Glutamatergic neuron (in vitro differentiated cells): Measurements from ENCODE around the gene WDR47. TPM values are rescaled to one million over a fixed set of nuclear protein-coding genes. Genes with fewer than 3 reads are reported as not detected.
A peak's percentile ranks its signal among the peaks of the same experiment; 100 is the strongest.

Experiments used
- DNase-seq: peaks from one replicate; pipeline ENCODE4 v3.0.0; 2022
- H3K27ac Mint-ChIP-seq: one replicate; pipeline ENCODE4 v1.8.0; 2020; ENCODE audit warnings: mild to moderate bottlenecking, mixed read lengths, inconsistent platforms; ENCODE audit not compliant: unreplicated experiment
- H3K27me3 Mint-ChIP-seq: one replicate; pipeline ENCODE4 v1.8.0; 2020; ENCODE audit warnings: mild to moderate bottlenecking, moderate library complexity, mixed read lengths, inconsistent platforms; ENCODE audit not compliant: unreplicated experiment
- H3K36me3 Mint-ChIP-seq: one replicate; pipeline ENCODE4 v1.8.0; 2020; ENCODE audit warnings: mild to moderate bottlenecking, mixed read lengths, inconsistent platforms; ENCODE audit not compliant: unreplicated experiment
- H3K4me1 Mint-ChIP-seq: one replicate; pipeline ENCODE4 v1.8.0; 2020; ENCODE audit warnings: mild to moderate bottlenecking, low read depth, mixed read lengths, inconsistent platforms; ENCODE audit not compliant: unreplicated experiment
- H3K4me3 Mint-ChIP-seq: one replicate; pipeline ENCODE4 v1.8.0; 2020; ENCODE audit warnings: mild to moderate bottlenecking, mixed read lengths, inconsistent platforms; ENCODE audit not compliant: unreplicated experiment
- H3K9me3 Mint-ChIP-seq: one replicate; pipeline ENCODE4 v1.8.0; 2020; ENCODE audit warnings: mild to moderate bottlenecking, moderate library complexity, mixed read lengths, inconsistent platforms; ENCODE audit not compliant: unreplicated experiment
- CTCF ChIP-seq: fragments of 200-600 bp; sonication (generic); IDR thresholded peaks from one replicate; pipeline ENCODE4 v1.5.0; 2021; ENCODE audit not compliant: partially characterized antibody, unreplicated experiment
- total RNA-seq: library from RNA; stranded (reverse); fragmentation: NEBNext Ultra II Directional; extraction: Animal tissue kit (Norgen Biotek cat#: 25700); gene quantifications from one replicate; pipeline ENCODE4 v1.2.1, GENCODE V29; 2021; ENCODE audit not compliant: unreplicated experiment

WDR47 gene
- total RNA-seq, 1 donor from 2014 or later: 128 TPM

- Mint-ChIP-seq H3K36me3 (no peaks in the 10 kb centered on the region), H3K27ac (peak within 1 kb of the TSS; percentile 84), H3K9me3 (peaks cover 2% of the 10 kb centered on the region), H3K4me3 (peak within 1 kb of the TSS; percentile 84), H3K4me1 (peaks cover 2% of the 10 kb centered on the region), H3K27me3 (peaks cover 4% of the 10 kb centered on the region)
- peak; percentile 93 for DNase-seq
- TF ChIP-seq CTCF: no peak
These were observed 78.7 kb downstream of the WDR47 start, which contains the start of gene CLCC1 for GRCh38 chr1:108963052-108963686. CLCC1 (minus strand) TSS chr1:108963484; CDS start chr1:108950437, 13,047 bp downstream.

GRCh38 chr1:108962681-108963051, 79.2 kb downstream of the WDR47 start:
- Mint-ChIP-seq H3K27ac (peak overlapping the region; percentile 73), H3K36me3 (no peaks in the 10 kb centered on the region), H3K9me3 (peaks cover 2% of the 10 kb centered on the region), H3K4me1 (peaks cover 2% of the 10 kb centered on the region), H3K4me3 (peak overlapping the region; percentile 80), H3K27me3 (peaks cover 4% of the 10 kb centered on the region)
- peak; percentile 18 for DNase-seq
- TF ChIP-seq CTCF: no peak

GRCh38 chr1:108961752-108962486, 80.0 kb downstream of the WDR47 start:
- Mint-ChIP-seq H3K27ac (peak overlapping the region; percentile 73), H3K36me3 (no peaks in the 10 kb centered on the region), H3K4me3 (peak overlapping the region; percentile 80), H3K27me3 (peaks cover 2% of the 10 kb centered on the region), H3K9me3 (peaks cover 2% of the 10 kb centered on the region), H3K4me1 (peaks cover 2% of the 10 kb centered on the region)
- no peak for TF ChIP-seq CTCF
- DNase-seq: no peak

- H3K27ac Mint-ChIP-seq: no peak overlapping the region
- no peaks in the 10 kb centered on the region for H3K36me3 Mint-ChIP-seq
- H3K4me3 Mint-ChIP-seq: no peak overlapping the region
- peaks cover 2% of the 10 kb centered on the region for H3K27me3 Mint-ChIP-seq
- H3K9me3 Mint-ChIP-seq: peaks cover 4% of the 10 kb centered on the region
- H3K4me1 Mint-ChIP-seq: peaks cover 2% of the 10 kb centered on the region
- no peak for DNase-seq
- no peak for TF ChIP-seq CTCF
These were observed 80.7 kb downstream of the WDR47 start for GRCh38 chr1:108961198-108961597.

GRCh38 chr1:108960719-108961118, 81.2 kb downstream of the WDR47 start:
- H3K27me3 Mint-ChIP-seq: peaks cover 2% of the 10 kb centered on the region
- no peak overlapping the region for H3K27ac Mint-ChIP-seq
- H3K4me1 Mint-ChIP-seq: peaks cover 6% of the 10 kb centered on the region
- H3K36me3 Mint-ChIP-seq: no peaks in the 10 kb centered on the region
- no peak for DNase-seq
- no peak for TF ChIP-seq CTCF
- H3K9me3 Mint-ChIP-seq: peaks cover 4% of the 10 kb centered on the region
- no peak overlapping the region for H3K4me3 Mint-ChIP-seq
